Endothelial cell of umbilical vein (primary cell): ENCODE results near the gene HERC5. TPM values are rescaled to one million over a fixed set of nuclear protein-coding genes. Genes with fewer than 3 reads are reported as not detected.
A peak's percentile ranks its signal among the peaks of the same experiment; 100 is the strongest.

Experiments
- BruUV-seq: library from RNA; stranded (reverse); fragments of 400-500 nt; replicated peaks from 2 replicates; lab custom pipeline; 2021; lab: Mats Ljungman, UMichigan
- CTCF ChIA-PET: fragments of 300-600, 350-600 bp; sonication (Branson Sonifier 250); formaldehyde crosslinking; loops from one replicate; lab custom pipeline; 2021; ENCODE audit warnings: antibody characterized with exemption, inconsistent platforms; lab: Charles Lee
- POLR2A ChIA-PET: fragments of 300-600, 350-600 bp; sonication (Branson Sonifier 250); formaldehyde crosslinking; loops from one replicate; lab custom pipeline; 2021; ENCODE audit warnings: antibody characterized with exemption, inconsistent platforms; lab: Charles Lee
- DNase-seq: peaks from one replicate; pipeline ENCODE4 v3.0.0-alpha.2; 2011; ENCODE audit warnings: low read depth, low spot score
- FAIRE-seq: peaks from 2 replicates; lab custom pipeline; 2011; peaks lifted over from hg19 to GRCh38; lab: Jason Lieb, UNC
- H2AFZ ChIP-seq: 2 replicates; pipeline ENCODE4 v1.6.0; 2012; ENCODE audit warnings: low read depth, low read length, control low read depth, inconsistent platforms
- H3K27ac ChIP-seq: 2 replicates; pipeline ENCODE4 v1.5.1; 2011; ENCODE audit warnings: low read depth, mild to moderate bottlenecking, control low read depth, low read length, moderate library complexity; ENCODE audit not compliant: insufficient read depth
- H3K27me3 ChIP-seq, 2 experiments: 2 replicates each; pipeline versions ENCODE4 v1.6.0 to v1.6.1; 2011; ENCODE audit warnings: low read length in 2 of 2, mixed read lengths in 1 of 2; ENCODE audit not compliant: control insufficient read depth in 2 of 2, insufficient read depth in 2 of 2
- H3K36me3 ChIP-seq, 2 experiments: 2 replicates in 1 of 2; 3 replicates in 1 of 2; pipeline ENCODE4 v1.5.1; 2011; ENCODE audit warnings: low read length in 2 of 2, mild to moderate bottlenecking in 1 of 2, moderate library complexity in 1 of 2; ENCODE audit not compliant: control insufficient read depth in 2 of 2, insufficient read depth in 2 of 2; ENCODE audit errors: extremely low read depth in 1 of 2
- H3K4me1 ChIP-seq: 3 replicates; pipeline ENCODE4 v1.5.1; 2011; ENCODE audit warnings: mild to moderate bottlenecking, low read length; ENCODE audit not compliant: control insufficient read depth, insufficient read depth; ENCODE audit errors: extremely low read depth
- H3K4me2 ChIP-seq: 2 replicates; pipeline ENCODE4 v1.6.1; 2011; ENCODE audit warnings: low read length, control low read depth, mixed read lengths; ENCODE audit not compliant: insufficient read depth
- H3K4me3 ChIP-seq, 3 experiments: fragments of 200-600 bp in 1 of 3; sonication (generic), shearing (Covaris generic) in 1 of 3; replicated peaks in 1 of 3; 2 replicates each; pipeline ENCODE4 v1.5.1; 2011 to 2016; ENCODE audit warnings: control low read depth in 3 of 3, low read length in 3 of 3, mild to moderate bottlenecking in 2 of 3, inconsistent platforms in 1 of 3, low read depth in 1 of 3, moderate library complexity in 1 of 3; ENCODE audit not compliant: insufficient read depth in 1 of 3
- H3K79me2 ChIP-seq: 2 replicates; pipeline ENCODE4 v1.6.0; 2012; ENCODE audit warnings: low read length, inconsistent platforms; ENCODE audit not compliant: control insufficient read depth, insufficient read depth
- H3K9ac ChIP-seq: replicated peaks from 2 replicates; pipeline ENCODE3; 2011; ENCODE audit warnings: low read length, control low read depth; ENCODE audit not compliant: insufficient read depth; ENCODE audit errors: extremely low read depth
- H3K9me1 ChIP-seq: replicated peaks from 3 replicates; pipeline ENCODE4 v1.6.0; 2011; ENCODE audit warnings: mild to moderate bottlenecking, low read length; ENCODE audit not compliant: control insufficient read depth, insufficient read depth; ENCODE audit errors: extremely low read depth
- H3K9me3 ChIP-seq: replicated peaks from 2 replicates; pipeline ENCODE4 v1.5.1; 2012; ENCODE audit warnings: low read length, inconsistent platforms; ENCODE audit not compliant: control insufficient read depth, insufficient read depth
- H4K20me1 ChIP-seq: replicated peaks from 2 replicates; pipeline ENCODE3; 2011; ENCODE audit warnings: mild to moderate bottlenecking, low read length; ENCODE audit not compliant: control insufficient read depth, insufficient read depth; ENCODE audit errors: extremely low read depth
- EZH2 ChIP-seq: IDR thresholded peaks from 2 replicates; pipeline ENCODE4 v1.6.1; 2012; ENCODE audit warnings: borderline replicate concordance, low read depth, mild to moderate bottlenecking, moderate library complexity, low read length, inconsistent platforms; ENCODE audit not compliant: severe bottlenecking
- FOS ChIP-seq: IDR thresholded peaks from 2 replicates; pipeline ENCODE4 v1.6.1; 2011; ENCODE audit warnings: mild to moderate bottlenecking, low read length, moderate library complexity, borderline replicate concordance; ENCODE audit not compliant: insufficient read depth
- GATA2 ChIP-seq: IDR thresholded peaks from 2 replicates; pipeline ENCODE4 v1.7.0; 2011; ENCODE audit warnings: low read depth, mild to moderate bottlenecking, moderate library complexity, mixed read lengths, low read length; ENCODE audit not compliant: insufficient read length, insufficient read depth
- JUN ChIP-seq: IDR thresholded peaks from 2 replicates; pipeline ENCODE4 v1.6.1; 2011; ENCODE audit warnings: borderline replicate concordance, low read depth; ENCODE audit not compliant: insufficient read length, insufficient read depth
- MYC ChIP-seq: IDR thresholded peaks from one replicate; pipeline ENCODE4 v1.6.1; 2011; ENCODE audit warnings: mild to moderate bottlenecking, low read depth, low read length
- POLR2AphosphoS5 ChIP-seq: IDR thresholded peaks from 2 replicates; pipeline ENCODE4 v1.6.1; 2012; ENCODE audit warnings: low read depth, mild to moderate bottlenecking, control low read depth, low read length, moderate library complexity; ENCODE audit not compliant: insufficient read depth
- dilution Hi-C: fragments of 300-500 bp; cut with MboI; formaldehyde crosslinking; loops from one replicate; pipeline ENCODE4 v1.15.0; 2019; ENCODE audit warnings: low sequenced_read_pairs; ENCODE audit not compliant: extremely low pct_ligation_motif_present
- intact Hi-C: fragments of 100-400 bp; cut with micrococcal nuclease; formaldehyde crosslinking; loops from one replicate; pipeline ENCODE4 v1.10.0; 2022
- polyA plus RNA-seq, 4 experiments: library from polyadenylated mRNA; depleted of rRNA in 3 of 4; stranded (reverse) in 3 of 4; unstranded in 1 of 4; fragments of >200 nt; gene quantifications; 2 replicates each; pipeline versions ENCODE4 v1.2.1 to v1.2.3, GENCODE V29; 2011 to 2012; ENCODE audit warnings: missing spikeins in 1 of 4
- total RNA-seq: library from RNA; stranded (reverse); gene quantifications from 2 replicates; pipeline ENCODE4 v1.2.3, GENCODE V29; 2021

The HERC5 gene
- total and polyA plus RNA-seq, 2 donors (not counting 3 experiments of a cell fraction or from before 2014, with no cell fraction given): 0.19 to 0.91 TPM

DNA sequence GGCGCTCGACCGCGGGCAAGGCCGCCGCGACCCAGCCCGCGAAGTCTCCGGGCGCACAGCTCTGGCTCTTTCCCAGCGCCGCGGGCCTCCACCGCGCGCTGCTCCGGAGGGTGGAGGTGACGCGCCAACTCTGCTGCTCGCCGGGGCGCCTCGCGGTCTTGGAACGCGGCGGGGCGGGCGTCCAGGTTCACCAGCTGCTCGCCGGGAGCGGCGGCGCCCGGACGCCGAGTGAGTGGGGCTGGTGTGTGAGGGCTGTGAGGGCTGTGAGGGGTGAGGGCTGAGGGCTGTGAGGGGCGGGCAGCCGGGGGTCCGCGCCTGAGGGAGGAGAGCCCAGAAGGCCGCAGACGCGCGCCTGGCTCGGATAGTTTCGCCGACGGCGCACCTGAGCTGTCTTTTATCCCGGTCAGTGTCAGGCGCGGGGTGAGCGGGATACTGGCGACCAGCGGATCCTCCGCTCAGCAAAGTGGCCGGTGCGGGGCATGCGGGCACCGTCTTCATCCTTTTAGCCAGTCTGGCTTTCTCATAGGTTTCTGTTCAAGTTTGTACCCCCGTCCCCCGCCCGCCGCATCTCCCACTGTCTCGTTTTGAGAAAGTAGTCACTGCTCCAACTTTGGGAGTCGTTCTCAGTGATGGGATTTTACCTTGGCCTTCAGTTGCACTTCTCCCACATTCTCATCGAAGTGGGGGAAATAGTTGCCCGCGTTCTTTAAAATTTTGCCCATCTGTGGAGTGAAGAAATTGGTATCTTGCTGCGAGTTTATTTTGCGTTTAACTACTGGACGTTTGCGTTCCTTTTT is 586 bp downstream of the HERC5 start:
- Histone ChIP-seq H3K9me3 (no peaks in the 10 kb centered on the region), H3K4me2 (peak overlapping the region; percentile 29), H3K27me3 (peaks cover 8 to 28% of the 10 kb centered on the region in 2 experiments), H3K36me3 (no peaks in the 10 kb centered on the region), H3K9ac (no peak overlapping the region), H4K20me1 (no peaks in the 10 kb centered on the region), H3K79me2 (no peaks in the 10 kb centered on the region), H3K9me1 (no peaks in the 10 kb centered on the region), H3K4me1 (no peaks in the 10 kb centered on the region), H3K27ac (no peak overlapping the region), H2AFZ (peak overlapping the region; percentile 74), H3K4me3 (peak overlapping the region in 2 of 3 experiments; percentile 18 to 43)
- dilution Hi-C loops: no loop called here
- POLR2A ChIA-PET: no interaction called here
- FAIRE-seq (no peak), DNase-seq (no peak)
- no peak for TF ChIP-seq JUN
- no peak for TF ChIP-seq MYC
- no peak for TF ChIP-seq GATA2
- TF ChIP-seq EZH2: peak; percentile 82
- TF ChIP-seq FOS: no peak
- TF ChIP-seq POLR2AphosphoS5: no peak
- no TSS peak for BruUV-seq
- CTCF ChIA-PET: interaction anchor here (0.6 to 3.3 kb wide), 18 partner anchors 8 to 246 kb away, joined by 3 to 49 read pairs (median 4); partner anchors contain the start of genes HERC6, PPM1K and PYURF
- intact Hi-C loops: loop anchor here (2.0 to 10.0 kb wide), 6 partner anchors 57 to 803 kb away; partner anchors contain the start of genes DMP1, HERC3 and PYURF
